Activated effector memory CD4-positive, alpha-beta T cell treated with anti-CD3 and anti-CD28 coated beads, Interleukin-2, amount 50 U/mL, for 16 hours (primary cell): Measurements from ENCODE around the gene CORO2A.

ENCODE experiments used
- DNase-seq: peaks from one replicate; pipeline ENCODE4 v3.0.0-alpha.2; 2020

CORO2A gene

GRCh38 chr9:98190757-98191105, 1.7 kb downstream of the CORO2A start:
- DNase-seq: no peak

- DNase-seq: no peak
Observed at GRCh38 chr9:98189412-98189811, 3.0 kb downstream of the CORO2A start.

DNA sequence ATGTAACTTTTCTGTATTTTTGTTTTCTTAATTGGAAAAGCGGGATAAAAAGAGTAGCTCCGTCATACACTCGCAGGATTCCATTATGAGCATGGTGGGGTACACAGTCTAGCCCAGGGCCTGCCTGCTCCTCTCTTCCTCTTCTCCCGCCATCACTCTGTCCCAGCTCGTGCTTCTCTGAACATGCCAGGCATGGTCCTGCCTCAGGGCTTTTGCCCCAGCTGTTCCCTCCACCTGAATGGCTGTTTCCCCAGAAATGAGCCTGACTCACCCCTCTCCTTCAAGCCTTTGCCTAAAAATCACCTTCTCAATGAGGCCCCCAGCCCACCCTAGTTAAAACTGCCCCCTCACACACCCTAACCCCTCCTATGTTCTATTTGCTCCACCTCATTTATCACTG, 4.5 kb downstream of the CORO2A start:
- no peak for DNase-seq

GRCh38 chr9:98186236-98186635, 6.2 kb downstream of the CORO2A start:
- DNase-seq: no peak

DNA sequence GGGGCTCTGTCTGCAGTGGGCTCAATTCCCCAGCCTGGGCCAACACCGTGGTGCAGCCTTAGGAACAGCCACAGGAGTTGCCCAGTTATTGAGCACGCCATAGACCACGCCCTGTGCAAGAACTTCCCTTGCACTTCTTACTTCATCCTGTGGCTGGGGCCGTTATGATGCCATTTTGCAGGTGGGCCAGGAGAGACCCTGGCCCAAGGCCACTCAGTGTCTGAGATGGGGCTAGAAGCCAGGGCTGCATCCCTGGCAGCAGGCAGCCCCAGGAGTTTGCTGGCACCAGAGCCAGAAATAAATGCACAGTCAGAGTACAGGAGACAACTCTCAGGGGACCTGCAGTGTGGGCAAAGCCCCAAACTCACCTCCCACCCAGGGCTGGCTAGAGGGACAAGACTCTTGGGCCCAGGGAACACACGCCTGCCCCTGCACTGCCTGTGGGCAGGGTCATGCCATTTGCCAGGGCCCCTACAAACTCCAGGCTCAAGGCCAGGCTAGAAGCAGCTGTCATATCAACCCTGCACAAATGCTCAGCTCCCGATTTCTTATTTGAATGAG, 6.7 kb downstream of the CORO2A start:
- no peak for DNase-seq

DNA sequence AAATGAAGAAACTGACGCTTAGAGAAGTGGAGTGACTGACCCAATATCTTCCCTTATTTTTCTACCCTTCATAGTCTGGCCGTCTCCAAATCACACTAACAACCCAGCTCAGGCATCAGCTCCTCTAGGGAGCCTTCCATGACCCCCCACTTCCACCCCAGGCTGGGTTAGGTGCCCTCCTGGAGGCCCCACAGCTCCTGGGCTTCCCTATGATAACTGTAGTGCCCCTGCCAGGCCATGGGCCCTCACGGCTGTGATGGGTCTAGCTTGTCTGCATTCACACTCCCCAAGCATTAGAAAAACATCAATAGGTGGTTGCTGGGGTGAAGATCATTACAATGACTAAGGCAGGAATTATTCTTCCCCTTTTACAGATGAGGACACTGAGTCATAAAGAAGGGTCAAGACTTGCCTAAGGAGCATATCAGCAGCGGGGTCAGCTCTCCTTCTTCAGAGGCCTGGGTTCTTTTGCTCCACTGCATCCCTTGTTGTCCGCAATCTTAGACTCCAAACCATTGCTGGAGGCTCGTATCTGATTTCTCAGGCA, 7.3 kb downstream of the CORO2A start:
- DNase-seq: no peak

DNA sequence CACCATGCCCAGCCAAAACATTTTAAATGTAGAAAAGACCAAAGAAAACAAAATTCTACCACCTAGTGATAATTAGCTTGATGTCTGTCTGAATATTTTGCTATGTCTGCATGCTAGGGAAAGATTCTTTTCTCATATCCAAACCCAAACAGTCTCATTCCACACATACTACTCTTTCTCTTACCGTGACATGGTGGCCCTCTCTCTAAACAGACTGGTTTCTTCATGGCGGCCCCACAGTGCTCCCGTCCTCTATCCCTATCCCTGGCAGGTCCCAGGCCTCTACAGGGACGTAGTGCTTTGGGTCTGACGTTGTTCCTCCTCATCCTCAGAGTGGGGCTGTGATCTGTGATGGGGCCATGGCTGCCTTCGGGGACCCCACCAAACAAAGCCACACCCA, 8.1 kb downstream of the CORO2A start:
- no peak for DNase-seq

GRCh38 chr9:98182889-98183599, 9.4 kb downstream of the CORO2A start:
- no peak for DNase-seq

- no peak for DNase-seq
Observed at GRCh38 chr9:98182069-98182820, 10.2 kb downstream of the CORO2A start.

DNA sequence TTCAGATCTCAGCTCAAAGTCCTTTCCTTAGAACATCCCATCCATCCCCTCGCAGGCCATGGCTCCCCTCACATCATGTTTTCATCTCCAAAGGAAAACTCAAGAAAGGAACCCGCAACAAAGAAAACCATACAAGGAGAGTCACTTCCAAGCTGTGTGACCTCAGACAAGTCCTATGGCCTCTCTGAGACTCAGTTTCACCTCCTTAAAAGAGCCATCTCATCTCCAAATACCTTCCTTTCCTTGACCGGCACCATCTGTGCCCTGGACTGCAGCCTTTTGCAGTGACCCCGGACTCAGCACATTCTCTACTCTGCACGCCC, 10.7 kb downstream of the CORO2A start:
- no peak for DNase-seq

DNA sequence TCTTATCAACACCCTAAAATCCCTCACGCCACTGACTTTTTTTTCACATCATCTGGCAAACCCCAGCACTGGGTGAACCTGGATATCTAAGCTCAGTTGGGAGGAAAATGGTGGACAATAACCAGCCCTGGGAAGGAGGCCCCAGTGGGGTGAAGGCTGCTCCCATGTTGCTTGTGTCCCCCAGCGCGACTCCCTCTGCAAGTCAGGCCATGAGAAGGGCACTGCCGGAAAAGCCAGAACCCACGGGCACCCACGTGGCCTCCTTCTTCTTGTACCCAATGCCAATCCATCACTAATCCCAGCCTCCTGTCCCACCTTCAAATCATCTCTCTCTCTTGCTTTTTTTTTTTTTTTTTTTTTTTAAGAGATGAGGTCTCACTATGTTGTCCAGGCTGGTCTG, 11.4 kb downstream of the CORO2A start:
- DNase-seq: no peak

DNA sequence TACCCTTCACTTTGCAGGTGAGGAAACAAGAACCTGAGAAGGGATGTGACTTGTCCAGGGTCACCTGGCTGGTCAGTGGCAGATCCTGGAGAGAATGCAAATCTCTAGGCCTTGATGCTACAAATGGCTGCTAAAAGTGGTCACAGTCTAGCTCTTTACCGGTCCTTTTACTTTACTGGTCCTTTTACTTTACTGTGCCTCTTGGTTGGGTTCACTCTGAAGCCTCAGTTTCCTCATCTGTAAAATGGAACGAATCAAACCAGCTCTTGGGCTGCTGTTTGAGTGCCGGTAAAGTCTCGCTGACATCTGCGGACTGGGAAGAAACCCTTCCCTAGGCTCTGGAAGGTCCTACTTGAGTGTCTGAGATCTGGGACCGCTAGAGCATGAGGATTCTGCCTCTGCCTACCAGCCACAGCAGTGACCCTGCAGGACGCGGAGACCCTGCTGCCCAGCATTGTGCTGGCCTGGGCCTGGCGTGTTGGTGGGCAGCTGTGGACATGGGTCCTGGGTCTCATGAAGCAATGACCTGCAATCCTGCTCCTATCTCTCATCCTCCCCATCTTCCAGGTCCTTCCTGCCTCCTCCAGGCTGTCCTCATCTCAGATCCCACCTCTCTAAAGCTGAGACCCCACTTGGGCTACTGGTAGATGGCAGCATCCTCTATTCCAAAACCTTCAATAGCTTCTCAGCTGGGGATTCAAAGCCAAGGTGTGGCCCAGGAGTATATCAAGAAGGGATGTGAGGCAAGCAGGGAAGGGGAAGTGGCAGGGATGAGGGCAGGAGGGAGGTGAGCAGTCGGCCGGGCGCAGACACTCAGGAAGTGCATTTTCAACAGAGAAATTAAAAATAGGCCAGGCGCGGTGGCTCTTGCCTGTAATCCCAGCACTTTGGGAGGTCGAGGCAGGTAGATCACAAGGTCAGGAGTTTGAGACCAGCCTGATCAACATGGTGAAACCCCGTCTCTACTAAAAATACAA, 13.3 kb downstream of the CORO2A start:
- no peak for DNase-seq

GRCh38 chr9:98176391-98177259, 15.8 kb downstream of the CORO2A start:
- DNase-seq: no peak

GRCh38 chr9:98175762-98176161, 16.7 kb downstream of the CORO2A start:
- no peak for DNase-seq

GRCh38 chr9:98175028-98175569, 17.3 kb downstream of the CORO2A start:
- peak; percentile 44 for DNase-seq

GRCh38 chr9:98174502-98174918, 17.9 kb downstream of the CORO2A start:
- peak; percentile 58 for DNase-seq

- no peak for DNase-seq
Observed at GRCh38 chr9:98173181-98173580, 19.3 kb downstream of the CORO2A start.

- DNase-seq: no peak
Observed at GRCh38 chr9:98172604-98173003, 19.8 kb downstream of the CORO2A start.

GRCh38 chr9:98171176-98171925, 21.1 kb downstream of the CORO2A start:
- DNase-seq: peak; percentile 48

GRCh38 chr9:98168941-98169488, 23.4 kb downstream of the CORO2A start:
- peak; percentile 83 for DNase-seq
